Astrocyte of the cerebellum (primary cell): ENCODE measurements around the gene HLTF.

Experiments
- DNase-seq: peaks from one replicate; pipeline ENCODE4 v3.0.0-alpha.2; 2011; ENCODE audit warnings: low read depth
- H3K4me3 ChIP-seq: 2 replicates; pipeline ENCODE4 v1.5.1; 2011; ENCODE audit warnings: mild to moderate bottlenecking, low read depth, low read length, moderate library complexity
- in situ Hi-C: cut with HindIII; loops from 2 replicates; pipeline ENCODE4 v1.10.0; 2017; ENCODE audit warnings: low sequenced_read_pairs
- TF ChIP-seq, protein P1 (sequence below): IDR thresholded peaks from 2 replicates; pipeline ENCODE4 v1.5.1; 2012; ENCODE audit warnings: low read length, low read depth, moderate library complexity, mild to moderate bottlenecking; ENCODE audit errors: missing control alignments

Gene HLTF

DNA sequence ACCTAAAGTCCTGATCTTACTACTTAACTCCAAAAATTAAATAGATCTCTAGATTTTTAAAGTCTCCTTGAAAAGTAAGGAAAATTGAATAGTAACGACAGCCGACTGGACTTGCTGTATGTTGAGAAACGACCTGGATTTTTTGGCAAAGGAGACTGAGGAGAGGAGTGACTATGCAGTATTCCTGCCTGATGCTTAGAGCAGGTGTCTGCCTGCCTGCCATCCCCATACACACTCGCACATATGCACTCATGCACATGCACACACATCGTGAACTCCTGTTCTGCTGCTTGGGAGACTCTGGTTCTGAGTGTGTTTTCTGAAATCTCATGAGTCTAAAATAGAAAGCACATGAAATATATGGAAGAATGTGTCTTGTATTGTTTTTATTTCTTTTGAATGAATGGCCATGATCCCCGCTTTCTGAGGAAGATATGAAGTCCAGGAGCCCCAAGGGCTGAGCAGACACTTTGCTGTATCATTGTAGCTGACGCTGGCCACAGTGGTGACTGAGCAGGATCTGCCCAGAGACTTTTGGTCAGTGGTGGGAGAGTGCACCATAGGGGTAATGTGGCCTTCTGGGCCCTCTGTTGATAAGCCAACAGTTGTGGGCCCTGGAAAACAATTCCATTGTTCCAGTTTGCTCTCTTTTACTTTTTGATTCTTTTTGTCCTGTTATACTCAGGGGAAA lies 78.6 kb downstream of the HLTF start:
- TF ChIP-seq, protein P1, sequence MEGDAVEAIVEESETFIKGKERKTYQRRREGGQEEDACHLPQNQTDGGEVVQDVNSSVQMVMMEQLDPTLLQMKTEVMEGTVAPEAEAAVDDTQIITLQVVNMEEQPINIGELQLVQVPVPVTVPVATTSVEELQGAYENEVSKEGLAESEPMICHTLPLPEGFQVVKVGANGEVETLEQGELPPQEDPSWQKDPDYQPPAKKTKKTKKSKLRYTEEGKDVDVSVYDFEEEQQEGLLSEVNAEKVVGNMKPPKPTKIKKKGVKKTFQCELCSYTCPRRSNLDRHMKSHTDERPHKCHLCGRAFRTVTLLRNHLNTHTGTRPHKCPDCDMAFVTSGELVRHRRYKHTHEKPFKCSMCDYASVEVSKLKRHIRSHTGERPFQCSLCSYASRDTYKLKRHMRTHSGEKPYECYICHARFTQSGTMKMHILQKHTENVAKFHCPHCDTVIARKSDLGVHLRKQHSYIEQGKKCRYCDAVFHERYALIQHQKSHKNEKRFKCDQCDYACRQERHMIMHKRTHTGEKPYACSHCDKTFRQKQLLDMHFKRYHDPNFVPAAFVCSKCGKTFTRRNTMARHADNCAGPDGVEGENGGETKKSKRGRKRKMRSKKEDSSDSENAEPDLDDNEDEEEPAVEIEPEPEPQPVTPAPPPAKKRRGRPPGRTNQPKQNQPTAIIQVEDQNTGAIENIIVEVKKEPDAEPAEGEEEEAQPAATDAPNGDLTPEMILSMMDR = no peak
- H3K4me3 ChIP-seq = no peak overlapping the region
- DNase-seq = no peak
- in situ Hi-C loops = no loop called here

DNA sequence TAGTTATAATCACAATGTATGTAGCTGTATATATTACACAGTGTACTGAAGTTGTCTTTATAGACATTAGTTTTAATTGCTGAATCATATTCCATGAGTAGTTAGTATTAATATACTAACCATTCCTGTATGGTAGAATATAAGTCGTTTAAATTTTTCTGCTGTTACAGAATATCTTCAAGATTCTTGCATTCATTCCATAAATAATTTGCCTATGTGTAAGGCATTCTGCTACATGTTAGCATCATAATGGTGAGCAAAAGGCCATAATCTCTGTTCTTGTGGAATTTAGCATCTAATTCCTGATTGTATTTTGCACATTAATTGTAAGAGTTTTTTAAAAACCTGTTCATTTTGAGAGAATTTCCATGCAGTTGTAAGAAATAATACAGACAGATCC lies 80.9 kb downstream of the HLTF start:
- H3K4me3 ChIP-seq = no peak overlapping the region
- TF ChIP-seq, protein P1 = no peak
- DNase-seq = no peak
- in situ Hi-C loops = no loop called here

DNA sequence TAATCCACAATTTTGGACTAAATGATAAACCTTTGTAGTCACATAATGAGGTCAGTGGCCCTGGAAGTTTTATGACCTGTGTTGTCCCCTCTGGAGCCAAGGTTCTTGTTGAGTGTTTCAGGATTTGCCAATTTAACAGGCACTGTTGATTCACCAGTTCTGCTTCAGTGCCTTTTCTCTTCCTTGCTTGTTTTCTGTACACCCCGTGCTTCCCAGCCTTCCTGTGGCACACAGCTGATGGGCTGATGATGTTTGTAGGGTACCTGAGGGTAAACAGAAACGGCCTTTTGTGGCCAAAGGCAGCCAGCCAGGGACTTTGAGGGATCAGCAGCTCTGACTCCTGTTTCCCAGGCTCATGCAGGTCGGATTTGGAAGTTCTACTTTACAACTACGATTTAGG lies 81.7 kb downstream of the HLTF start:
- no peak overlapping the region for H3K4me3 ChIP-seq
- TF ChIP-seq, protein P1 = no peak
- no peak for DNase-seq
- in situ Hi-C loops = no loop called here

DNA sequence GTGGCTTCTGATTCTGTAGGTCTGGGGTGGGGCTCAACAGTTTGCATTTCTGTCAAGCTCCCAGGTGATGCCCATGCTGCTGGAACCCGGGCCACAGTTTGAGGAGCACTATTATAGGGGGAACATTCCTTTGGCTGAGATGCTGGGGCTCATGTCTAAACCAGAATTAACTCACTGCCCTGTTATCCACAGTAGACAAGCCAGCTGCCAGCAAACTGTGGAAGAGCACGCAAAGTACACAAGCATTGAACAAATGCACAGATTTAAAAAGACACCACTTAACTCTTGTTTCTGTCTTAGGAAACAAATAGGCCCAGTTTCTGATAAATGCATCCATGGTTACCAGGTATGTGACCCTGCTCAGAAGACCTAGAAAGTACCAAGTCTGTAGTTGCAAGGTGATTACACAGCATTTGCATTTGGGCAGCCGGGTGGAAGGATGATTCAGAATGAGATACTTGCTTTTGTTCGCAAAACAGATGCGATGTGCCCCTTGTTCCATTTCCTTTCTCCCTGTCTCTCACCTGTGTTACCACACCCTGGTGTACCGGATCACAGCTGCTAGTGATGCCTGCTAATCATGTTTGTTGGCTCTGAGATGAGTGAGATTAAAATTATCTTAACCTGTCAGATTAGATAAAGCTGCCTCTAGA lies 82.6 kb downstream of the HLTF start:
- in situ Hi-C loops = no loop called here
- DNase-seq = no peak

DNA sequence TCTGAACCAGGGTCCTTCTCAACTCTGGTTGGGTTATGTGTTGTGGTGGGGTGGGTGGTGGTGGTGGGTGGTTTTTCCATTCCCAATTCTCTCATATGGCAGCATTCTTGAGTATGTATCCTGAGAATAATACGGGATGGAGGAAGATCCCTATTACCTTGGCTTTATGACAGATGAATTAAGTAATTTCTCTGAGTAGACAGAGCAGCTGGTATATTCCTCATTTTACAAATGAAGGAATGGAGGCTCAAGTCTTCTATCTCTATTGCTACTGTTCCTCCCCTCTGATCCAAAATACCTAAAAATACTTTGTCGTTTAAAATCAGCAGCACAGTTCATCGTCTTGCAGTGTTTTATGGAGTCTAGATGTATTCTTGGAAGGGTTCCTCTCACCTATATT lies 84.6 kb downstream of the HLTF start:
- in situ Hi-C loops = no loop called here
- TF ChIP-seq, protein P1 = no peak
- H3K4me3 ChIP-seq = no peak overlapping the region
- DNase-seq = no peak

More for the DNA sequence above, 82.6 kb downstream of the HLTF start:
- no peak overlapping the region for H3K4me3 ChIP-seq
- TF ChIP-seq, protein P1 = no peak

DNA sequence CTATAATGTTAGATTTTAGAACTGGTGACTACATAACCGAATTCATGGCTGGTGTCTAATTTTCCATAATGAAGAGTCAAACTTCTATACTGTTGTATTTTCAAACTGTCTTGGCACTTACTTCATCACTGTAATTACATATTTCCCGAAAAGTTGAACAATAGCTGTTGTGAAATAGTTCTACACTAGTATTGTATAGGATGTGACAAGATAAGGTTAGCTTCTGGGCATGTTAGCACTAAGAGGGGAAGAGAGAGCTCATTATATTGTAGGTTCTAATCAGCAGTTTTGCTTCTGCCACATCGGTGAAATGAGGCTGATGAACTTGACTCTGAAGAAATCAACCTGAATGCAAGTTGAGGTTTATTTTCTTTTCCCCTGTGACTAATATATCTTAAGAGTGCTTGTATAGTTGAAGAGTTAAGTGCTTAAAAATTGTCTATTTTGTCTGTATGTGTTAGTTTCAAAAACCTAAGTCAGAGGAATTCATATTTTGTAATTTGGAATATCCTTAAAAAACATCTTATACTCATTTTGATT lies 86.1 kb downstream of the HLTF start:
- no peak overlapping the region for H3K4me3 ChIP-seq
- in situ Hi-C loops = no loop called here
- no peak for DNase-seq
- TF ChIP-seq, protein P1 = no peak
